ENCODE measurements around the gene MDM2.

Gene MDM2

DNA sequence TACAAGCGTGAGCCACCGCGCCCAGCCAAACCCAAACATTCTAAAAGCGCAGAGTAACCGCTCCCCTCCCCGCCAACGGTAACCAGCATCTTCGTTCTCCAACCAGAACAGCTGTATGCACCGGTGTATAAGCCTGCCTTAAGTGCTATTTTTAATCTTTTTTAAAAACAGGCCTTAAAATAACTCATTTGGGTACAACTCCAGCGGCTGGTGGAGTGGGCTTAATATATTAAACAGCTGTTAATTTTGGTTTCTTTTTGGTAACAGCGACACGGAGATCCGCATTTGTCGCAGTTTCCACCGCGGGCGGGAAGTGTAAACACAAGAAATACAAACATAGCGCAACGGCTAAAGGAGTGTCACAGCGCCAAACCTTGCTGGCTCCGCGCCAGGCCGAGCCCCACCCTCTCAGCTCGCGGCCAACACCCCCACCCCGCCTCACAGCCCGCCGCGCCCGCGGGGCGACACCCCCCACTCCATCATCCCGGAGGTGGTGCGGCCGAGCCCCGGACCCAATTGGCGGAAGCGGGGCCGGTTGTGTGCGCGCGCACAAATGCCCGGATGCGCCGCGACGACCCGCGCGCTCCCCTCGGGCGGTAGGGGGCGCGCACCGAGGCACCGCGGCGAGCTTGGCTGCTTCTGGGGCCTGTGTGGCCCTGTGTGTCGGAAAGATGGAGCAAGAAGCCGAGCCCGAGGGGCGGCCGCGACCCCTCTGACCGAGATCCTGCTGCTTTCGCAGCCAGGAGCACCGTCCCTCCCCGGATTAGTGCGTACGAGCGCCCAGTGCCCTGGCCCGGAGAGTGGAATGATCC is at the start of gene MDM2:
Gene MDM2 (plus strand): TSS at position 602 of the 812 bp plus-strand sequence. CDS start 301 bp downstream, outside the sequence.
- DNase-seq = peak; percentile 85

DNA sequence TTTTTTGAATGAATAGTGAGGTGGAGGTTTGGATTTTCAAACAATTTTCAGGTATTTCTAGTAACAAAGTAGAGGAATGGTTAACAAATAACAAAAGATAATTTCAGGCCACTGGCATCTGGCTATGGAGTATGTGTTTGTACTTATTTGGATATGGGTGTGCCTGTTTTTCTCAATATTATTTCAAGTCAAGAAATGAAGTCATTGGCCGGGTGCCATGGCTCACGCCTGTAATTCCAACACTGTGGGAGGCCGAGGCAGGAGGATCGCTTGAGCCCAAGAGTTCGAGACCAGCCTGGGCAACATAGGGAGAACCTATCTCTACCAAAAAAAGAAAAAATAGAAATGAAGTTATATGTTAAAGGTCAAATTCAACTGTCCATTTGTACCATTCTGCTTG is 48.1 kb upstream of the MDM2 start:
- no peak for DNase-seq

DNA sequence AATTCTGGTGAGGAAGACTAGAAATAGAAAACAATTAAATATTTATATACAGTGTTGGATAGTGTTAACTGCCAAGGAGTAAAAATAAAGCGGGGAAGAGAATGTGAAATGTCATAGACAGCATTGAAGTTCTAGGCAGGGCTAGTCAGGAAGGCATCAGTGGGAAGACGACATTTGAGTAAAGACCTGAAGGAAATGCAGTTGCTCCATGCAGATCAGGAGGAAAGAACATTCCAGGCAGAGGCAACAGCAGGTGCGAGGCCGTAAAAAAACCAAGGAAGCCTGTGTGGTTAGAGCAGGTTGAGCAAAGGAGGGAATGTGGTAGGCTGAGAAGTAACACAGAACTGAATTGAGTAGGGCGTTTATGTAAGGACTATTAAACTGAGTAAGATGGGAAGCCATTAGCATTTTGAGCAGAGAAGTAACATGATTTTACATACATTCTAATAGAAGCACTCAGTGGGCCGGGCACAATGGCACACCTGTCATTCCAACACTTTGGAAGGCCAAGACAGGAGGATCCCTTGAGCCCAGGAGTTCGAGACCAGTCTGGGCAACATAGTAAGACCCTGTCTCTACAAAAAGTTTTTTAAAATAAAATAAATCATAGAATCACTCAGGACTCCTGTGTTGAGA is 47.1 kb upstream of the MDM2 start:
- DNase-seq = no peak

DNA sequence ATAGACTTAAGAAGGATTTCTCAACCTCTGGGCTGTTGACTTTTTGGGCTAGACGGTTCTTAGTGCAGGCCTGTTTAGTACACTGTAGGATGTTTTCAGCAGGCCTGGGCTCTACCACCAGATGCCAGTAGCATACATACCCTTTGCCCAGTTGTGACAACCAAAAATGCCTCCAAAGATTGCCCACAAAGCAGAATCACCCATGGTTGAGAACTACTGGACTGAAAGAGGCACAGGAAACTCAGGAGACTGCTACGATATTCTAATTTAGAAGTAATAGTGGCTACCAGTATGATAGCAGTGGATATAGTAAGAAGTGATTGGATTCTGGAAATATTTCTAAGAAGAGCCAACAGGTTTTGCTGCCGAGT is 46.5 kb upstream of the MDM2 start:
- DNase-seq = no peak

DNA sequence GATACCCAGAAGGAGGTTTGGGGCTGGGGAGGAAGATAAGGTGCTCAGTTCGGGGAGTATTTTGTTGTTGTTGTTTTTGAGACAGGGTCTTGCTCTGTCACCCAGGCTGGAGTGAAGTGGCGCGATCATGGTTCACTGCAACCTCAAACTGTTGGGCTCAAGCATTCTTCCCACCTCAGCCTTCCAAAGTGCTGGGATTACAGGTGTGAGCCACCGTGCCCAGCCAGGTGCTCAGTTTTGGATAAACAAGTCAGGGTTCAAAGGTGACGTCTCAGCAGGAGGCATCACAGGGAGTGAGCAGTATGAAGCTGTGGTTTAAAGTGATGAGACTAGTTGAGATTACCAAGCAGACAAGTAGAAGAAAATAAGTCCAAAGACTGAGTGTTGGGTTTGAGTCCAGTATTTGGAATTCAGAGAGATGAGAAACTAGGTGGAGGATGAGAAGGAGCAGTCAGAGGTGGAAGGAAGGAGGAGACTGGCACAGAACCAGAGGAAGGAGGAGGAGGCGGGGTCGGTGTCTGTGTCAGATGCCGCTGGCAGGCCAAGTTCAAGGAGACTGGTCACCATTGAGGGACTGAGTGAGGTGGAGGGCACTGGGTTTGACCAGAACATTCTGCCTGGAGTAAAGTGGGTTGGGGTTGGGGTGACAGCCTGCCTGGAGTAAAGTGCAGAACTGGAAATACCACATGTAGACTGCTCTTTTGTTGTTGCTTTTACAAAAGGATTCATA is 45.9 kb upstream of the MDM2 start:
- no peak for DNase-seq

DNA sequence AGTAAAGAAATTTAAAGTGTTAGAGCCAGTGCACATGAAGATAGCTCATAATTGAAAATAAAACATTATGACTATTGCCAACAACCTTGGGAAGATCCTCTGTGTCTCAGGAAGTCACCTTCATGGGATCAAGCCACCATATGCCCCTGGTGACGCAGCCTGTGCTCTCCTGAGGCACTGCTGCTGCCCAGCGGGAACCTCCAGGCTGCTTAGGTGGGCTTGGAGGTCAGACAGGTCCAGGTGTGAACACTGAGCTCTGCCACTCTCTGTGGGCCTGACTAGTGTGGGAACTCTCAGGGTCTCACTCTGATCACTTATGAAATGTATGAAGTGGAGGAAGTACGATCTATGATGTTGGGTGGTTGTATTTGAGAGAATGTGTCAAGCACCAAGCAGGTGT is 45.3 kb upstream of the MDM2 start:
- DNase-seq = no peak

DNA sequence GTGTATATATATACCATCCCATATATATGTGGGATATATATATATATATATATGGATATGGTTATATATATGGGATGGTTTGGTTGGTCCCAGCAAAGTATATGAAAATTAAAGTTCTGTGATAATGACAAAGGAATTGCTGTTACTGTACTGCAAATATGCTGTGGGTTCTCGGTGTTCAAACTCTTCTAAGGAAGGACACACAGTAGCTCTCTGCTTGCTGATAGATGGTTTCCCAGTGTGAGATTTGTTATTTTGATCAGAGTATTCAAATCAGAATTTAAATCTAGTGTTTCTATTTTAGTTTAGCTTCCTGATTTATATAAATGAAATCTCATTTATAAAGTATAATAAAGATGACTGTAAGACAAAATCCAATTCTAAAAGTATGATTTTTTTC is 42.3 kb upstream of the MDM2 start:
- no peak for DNase-seq

DNA sequence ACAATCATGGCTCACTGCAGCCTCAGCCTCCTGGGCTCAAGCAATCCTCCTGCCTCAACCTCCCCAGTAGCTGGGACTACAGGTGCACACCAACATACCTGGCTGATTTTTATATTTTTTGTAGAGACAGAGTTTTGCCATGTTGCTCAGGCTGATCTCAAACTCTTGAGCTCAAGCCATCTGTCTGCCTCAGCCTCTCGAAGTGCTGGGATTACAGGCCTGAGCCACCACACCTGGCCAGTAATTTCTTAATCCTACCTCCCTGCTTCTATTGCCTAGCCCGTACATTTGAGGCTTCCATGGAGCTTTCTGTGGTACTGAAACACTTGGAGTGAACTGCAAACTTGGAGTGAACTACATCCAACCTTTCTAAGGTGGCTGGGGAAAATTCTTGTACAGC is 41.3 kb upstream of the MDM2 start:
- DNase-seq = no peak

DNA sequence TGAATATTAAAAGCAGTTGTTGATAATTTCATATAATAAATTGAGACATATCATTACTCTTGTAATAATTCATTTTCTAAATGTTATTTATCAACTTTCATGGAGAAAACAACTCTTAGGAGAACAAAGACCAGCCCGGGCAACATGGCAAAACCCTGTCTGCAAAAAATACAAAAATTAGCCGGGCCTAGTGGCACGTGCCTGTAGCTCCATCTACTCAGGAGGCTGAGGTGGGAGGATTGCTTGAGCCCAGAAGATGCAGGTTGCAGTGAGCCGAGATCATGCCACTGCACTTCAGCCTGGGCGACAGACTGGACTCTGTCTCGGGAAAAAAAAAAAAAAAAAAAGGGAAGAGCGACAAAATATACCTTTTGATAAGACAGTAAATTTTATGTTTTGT is 40.8 kb upstream of the MDM2 start:
- DNase-seq = no peak

DNA sequence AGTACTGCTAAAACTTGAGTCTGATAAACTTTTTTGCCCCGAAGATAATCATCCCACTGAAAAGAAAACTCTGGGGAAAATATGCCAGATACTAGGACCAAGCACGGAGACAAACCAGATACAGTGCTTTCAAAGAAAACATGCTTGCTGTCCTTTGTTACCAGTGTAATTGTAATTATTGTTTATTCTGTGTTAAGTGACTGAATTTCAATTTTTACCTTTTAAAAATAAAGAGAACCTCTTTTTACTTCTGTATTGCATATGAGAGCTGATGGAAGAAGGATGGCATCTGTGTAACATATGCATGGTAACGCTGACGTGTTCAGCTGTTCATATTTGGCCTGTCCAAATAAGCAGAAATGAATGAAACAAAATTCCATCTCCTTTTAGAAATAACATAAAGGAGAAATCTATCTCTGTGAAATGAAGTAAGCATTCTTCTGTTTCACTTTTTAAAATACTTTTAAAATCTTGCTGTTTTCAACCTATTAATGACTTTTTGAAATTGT is 39.5 kb upstream of the MDM2 start:
- DNase-seq = no peak

DNA sequence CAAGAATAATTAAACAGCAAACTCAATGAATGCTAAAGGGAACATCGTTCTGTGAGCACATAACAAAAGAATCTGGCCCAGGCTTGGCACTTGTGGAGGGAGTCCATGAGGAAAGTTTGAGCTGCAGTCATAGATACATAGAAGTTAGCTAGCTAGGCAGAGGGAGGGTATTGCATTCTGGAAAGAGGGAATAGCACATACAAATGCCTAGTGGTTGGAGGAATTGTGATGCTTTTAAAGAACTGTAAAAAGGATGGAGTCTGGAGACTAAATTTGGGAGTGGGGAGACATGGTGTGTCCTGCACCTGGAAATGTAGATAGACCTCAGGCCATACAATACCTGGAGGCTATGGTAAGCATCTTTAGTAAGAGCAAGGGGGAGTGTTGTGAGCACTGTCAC is 38.0 kb upstream of the MDM2 start:
- DNase-seq = no peak

DNA sequence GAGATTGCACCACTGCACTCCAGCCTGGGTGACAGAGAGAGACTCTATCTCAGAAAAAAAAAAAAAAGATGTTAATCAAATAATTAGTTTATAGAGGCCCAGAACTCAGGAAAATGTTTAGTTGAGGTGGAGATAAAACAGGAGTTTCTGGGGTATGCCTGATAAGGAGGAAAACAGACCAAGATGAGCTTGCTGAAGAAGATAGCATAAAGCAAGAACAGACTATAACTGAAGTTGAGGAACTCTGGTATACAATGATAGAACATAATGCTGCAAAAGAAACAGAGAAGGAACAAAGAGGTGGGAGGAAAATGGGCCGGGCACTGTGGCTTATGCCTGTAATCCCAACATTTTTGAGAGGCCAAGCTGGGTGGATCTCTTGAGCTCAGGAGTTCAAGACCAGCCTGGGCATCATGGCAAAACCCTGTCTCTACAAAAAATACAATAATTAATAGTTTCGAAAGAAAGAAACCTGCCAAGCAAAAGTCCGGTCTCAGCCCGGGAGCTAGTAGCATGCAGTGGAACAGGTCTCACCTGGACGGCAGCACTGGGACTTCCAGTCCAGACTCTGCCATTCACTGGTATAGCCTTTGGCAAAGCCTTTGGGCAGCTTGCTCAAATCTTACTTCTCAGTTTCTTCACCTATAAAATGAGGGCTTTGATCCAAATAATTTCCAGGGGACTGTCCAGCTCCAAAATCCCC is 36.6 kb upstream of the MDM2 start:
- DNase-seq = no peak

DNA sequence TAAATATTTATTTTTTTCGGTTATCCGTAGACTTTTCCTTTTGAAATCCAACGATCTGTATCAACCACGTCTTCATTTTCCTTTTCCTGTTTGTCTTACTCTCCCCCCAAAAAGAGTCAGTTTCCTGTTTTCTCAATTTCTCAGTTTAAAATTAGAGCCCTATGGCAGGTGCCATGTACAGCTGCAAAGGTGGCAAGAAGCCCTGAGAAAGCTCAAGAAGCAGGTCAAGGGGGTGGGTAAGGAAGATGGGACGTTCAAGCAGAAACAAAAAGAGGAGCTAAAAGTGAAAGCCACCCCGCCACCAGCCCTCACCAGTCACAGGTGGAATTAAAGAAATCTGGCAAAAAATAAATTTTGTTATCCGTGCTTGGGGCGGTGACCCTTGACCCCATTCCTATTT is 35.3 kb upstream of the MDM2 start:
- DNase-seq = no peak

DNA sequence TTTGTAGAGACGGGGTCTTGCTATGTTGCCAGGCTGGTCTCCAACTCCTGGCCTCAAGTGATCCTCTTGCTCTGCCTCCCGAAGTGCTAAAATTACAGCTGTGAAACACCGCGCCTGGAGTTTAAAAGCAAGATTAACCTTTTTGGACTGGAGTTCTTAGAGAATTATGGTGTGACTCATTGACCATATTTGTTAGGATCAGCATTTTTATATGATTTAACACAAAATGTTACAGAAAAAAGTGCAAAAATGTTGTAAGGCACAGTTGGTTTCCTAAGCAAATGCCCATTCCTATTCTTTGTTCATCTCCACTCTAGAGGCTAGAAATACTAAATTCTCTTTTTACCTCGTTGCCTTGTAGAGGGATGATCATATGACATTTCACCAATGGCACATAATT is 34.4 kb upstream of the MDM2 start:
- DNase-seq = no peak

DNA sequence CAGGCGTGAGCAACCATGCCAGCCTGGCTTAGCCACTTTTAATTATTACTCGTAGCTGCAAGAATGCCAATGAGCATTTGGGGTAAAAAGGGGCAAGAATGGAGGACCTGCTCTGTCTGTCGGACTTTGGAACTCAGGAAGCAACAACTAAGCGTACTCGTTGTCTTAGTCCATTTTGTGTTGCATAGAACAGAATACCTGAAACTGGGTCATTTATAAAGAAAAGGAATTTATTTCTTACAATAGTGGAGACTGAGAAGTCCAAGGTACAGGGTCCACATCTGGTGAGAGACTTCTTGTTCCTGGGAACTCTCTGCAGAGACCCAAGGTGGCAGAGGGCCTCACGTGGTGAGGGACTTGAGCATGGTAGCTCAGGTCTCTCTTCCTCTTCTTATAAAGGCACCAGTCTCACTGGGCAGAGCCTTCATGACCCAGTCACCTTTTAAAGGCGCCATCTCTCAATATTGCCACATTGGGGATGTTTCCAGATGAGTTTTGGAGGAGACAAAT is 32.8 kb upstream of the MDM2 start:
- no peak for DNase-seq

DNA sequence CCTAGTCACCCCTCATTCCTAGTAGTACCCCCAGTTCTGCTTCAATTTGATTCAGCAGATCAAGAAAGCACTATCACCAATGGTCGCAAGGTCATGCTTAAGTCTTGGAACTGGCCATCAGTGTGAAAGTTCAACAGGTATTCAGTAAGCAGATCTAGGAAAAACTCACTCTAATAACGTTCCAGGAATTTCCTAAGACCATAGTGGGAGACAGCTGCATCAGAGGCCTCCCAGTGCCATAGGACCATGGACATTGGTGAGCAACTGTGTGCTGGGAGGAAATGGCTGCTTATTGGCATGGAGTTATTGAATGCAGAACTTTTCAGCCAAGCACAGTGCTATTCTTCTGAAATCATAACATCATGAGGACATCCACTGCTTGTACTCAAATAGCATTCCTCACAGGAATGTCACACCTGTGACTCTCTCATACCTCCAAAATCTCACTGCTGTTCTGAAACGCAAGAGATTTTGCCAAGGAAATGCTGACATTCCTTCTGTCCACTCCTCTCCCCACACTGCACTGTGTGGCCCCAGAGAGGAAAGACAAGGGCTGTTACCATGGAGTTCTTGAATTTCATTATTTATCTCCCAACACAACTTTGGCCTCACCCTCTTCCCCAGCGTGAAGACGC is 30.9 kb upstream of the MDM2 start:
- DNase-seq = no peak

DNA sequence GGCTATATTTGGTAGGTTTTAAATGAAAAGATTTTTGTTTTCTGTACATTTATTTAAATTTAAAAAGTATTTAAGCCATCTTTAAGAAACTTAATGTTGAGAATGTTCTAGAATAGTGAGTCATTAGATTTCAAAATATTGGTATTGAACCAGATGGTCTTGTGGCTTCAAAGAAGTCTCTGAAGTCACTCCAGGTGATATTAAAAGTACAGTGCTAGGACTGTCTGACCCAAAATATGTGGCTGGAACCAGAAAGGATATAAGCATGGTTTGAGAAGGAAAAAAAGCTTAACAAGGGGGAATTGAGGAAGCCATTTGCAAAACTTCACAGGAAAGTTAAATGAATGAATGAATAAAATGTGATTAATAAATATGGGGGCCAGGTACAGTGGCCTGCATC is 28.7 kb upstream of the MDM2 start:
- DNase-seq = no peak

DNA sequence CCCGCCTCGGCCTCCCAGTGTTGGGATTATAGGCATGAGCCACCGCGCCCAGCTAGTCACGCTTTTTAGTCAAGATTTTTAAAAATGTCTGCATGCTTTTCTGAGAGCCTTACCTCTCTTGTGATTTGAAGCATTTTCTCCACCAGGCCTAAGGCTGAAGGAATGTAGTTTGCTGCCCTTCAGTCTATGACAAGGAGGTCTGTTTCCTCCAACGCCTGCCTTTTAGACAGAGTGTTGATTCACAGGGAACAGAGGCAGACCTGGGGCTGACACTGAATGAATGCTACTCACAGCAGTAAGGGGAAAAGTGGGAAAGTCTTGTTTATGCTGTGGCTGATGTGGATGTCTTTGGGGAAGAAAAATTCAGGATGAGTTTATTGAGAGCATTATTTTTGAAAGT is 27.2 kb upstream of the MDM2 start:
- DNase-seq = no peak

DNA sequence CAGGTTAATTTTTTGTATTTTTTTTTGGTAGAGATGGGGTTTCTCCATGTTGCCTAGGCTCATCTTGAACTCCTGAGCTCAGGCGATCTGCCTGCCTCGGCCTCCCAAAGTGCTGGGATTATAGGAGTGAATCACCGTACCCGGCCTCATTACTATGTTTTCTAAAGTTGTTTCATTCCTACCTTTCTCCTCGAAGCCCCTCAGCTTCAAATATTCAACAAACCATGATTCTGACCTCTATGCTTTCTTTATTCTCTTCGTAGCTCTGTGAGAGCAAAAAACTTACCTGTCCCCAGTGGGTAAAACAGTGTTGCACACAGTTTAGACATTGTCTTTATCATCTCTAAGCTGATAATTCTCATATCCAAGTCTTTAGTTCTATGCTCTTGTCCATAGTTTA is 26.2 kb upstream of the MDM2 start:
- no peak for DNase-seq

DNA sequence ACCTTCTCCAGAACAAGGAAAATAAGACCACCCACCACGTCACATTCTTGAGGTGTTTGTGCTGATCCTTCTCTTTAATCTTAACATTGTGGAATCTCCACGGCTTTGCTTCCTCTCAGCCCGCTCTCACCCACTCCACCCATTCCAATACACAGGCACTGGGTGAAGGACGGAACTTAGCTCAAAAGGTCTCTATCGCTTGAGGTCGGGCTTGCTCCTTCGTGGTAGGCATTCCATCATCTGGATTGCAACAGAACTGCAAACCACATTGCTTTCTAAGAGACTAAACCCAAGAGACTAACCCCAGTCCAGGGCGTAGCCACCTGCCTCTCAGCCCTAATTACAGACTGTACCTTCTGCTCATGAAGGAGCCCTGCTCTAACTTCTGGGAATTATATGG is 24.0 kb upstream of the MDM2 start:
- no peak for DNase-seq

DNA sequence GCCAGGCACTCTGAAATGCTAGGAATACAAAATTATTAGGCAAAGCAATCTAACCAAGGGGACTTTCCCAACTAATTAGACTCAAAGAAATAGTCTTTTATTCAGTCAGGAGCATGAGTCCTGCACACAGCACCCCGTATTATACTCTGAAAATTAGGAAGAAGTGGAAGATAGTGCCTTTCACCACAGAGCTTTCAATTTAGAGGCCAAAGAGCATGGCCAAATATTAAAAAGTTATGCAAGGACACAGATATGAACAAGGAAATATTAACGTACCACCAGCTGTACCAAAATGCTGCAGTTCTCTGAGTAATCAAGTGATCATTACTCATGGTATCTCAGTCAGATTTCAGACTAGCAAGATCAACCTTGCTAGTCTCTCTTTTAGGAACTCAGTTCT is 22.6 kb upstream of the MDM2 start:
- no peak for DNase-seq

DNA sequence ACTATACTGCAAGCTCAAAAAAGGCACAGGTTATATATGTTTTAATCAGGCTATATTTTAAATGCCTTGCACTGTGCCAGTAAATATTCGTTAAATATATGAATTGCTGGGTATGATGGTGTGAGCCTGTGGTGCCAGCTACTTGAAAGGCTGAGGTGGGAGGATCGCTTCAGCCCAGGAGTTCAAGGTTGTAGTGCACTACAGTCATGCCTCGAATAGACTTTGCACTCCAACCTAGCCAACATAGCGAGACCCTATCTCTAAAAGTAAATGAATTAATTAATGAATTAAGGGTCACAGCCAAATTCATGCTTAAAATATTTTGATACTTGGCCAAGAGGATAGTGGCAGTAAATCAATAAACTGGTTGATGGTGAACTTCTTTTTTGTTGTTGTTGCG is 22.2 kb upstream of the MDM2 start:
- DNase-seq = no peak

DNA sequence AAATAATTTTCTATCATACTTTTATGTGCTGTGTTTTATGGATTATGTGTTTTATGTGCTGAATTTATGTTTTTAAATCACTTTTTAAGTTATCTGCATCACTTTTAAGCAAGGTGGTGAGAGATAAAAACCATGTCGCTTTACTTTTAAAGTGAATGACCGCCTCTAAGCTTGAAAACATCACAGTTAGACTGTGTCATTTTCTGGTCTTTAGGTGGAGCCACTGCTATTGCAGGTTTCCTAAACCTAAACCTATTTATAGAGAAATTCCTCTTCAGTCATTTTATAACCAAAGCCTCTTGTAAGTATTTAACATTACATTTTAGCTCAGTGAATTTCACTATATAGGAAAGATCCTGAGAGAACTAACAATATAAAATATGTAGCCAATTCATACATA is 21.0 kb upstream of the MDM2 start:
- no peak for DNase-seq

Measured in NCI-H2227 treated with DMSO at 0.1 percent for 48 hours (cell line).